ENCODE measurements around the gene ADGRG6.

DNA sequence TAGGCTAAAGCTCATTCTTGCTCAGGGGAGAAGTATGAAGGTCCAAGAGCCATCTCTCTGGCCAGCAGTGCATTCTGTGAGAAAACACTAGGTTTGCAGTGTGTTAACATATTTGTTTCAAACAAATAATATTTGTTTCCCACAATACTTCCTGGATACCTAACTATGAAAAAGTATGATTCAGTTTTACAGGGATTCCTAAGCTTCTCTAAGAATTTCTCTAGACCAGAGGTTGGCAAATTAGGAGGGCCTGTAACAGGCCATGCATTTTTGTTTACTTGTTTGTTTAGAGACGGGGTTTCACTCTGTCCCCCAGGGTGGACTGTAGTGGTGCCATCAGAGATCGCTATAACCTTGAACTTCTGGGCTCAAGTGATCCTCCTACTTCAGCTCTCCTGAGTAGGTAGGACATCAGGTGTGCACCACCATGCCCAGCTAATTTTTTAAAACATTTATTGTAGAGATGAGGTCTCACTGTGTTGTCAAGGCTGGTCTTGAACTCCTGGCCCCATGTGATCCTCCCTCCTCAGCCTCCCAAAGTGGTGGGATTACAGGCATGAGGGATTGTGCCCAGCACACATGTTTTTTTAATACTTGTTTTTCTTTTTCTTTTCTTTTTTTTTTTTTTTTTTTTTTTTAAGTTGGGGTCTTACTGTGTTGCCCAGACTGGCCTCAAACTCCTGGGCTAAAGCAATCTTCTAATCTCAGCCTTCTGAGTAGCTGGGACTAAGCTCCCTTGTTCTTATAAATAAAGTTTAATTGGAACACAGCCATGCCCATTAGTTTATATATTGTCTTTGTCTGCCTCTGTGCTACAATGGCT is 71.7 kb downstream of the ADGRG6 start:
- TF ChIP-seq, protein P1, sequence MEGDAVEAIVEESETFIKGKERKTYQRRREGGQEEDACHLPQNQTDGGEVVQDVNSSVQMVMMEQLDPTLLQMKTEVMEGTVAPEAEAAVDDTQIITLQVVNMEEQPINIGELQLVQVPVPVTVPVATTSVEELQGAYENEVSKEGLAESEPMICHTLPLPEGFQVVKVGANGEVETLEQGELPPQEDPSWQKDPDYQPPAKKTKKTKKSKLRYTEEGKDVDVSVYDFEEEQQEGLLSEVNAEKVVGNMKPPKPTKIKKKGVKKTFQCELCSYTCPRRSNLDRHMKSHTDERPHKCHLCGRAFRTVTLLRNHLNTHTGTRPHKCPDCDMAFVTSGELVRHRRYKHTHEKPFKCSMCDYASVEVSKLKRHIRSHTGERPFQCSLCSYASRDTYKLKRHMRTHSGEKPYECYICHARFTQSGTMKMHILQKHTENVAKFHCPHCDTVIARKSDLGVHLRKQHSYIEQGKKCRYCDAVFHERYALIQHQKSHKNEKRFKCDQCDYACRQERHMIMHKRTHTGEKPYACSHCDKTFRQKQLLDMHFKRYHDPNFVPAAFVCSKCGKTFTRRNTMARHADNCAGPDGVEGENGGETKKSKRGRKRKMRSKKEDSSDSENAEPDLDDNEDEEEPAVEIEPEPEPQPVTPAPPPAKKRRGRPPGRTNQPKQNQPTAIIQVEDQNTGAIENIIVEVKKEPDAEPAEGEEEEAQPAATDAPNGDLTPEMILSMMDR (IDR thresholded peaks at IDR 0.05; ENCODE audit: low read length) = no peak
- TF ChIP-seq EZH2phosphoT487 (IDR thresholded peaks at IDR 0.05; ENCODE audit: low read length) (no peak), EZH2 (optimal IDR thresholded peaks at IDR 0.05; ENCODE audit: low read depth, low read length) (no peak)

All from MM.1S (cell line).